HUES48 (cell line): ENCODE data around the gene ERF.

ENCODE experiments used
- H3K27ac ChIP-seq: one replicate; pipeline ENCODE4 v1.7.0; 2013; ENCODE audit warnings: low read depth, low read length, inconsistent platforms
- H3K27me3 ChIP-seq: 2 replicates; pipeline ENCODE4 v1.6.1; 2013; ENCODE audit warnings: mild to moderate bottlenecking, low read length; ENCODE audit not compliant: control insufficient read depth, insufficient read depth
- H3K36me3 ChIP-seq: 2 replicates; pipeline ENCODE4 v1.6.1; 2013; ENCODE audit warnings: low read length; ENCODE audit not compliant: control insufficient read depth, insufficient read depth
- H3K4me1 ChIP-seq: 2 replicates; pipeline ENCODE4 v1.6.1; 2013; ENCODE audit warnings: mild to moderate bottlenecking, low read length; ENCODE audit not compliant: control insufficient read depth, insufficient read depth
- H3K4me3 ChIP-seq: 2 replicates; pipeline ENCODE4 v1.5.1; 2013; ENCODE audit warnings: mild to moderate bottlenecking, low read depth, low read length
- H3K9ac ChIP-seq: 2 replicates; pipeline ENCODE4 v1.6.1; 2013; ENCODE audit warnings: mild to moderate bottlenecking, low read depth, low read length, moderate library complexity
- H3K9me3 ChIP-seq: 2 replicates; pipeline ENCODE4 v1.6.1; 2013; ENCODE audit warnings: low read length; ENCODE audit not compliant: control insufficient read depth, insufficient read depth

ERF gene

DNA sequence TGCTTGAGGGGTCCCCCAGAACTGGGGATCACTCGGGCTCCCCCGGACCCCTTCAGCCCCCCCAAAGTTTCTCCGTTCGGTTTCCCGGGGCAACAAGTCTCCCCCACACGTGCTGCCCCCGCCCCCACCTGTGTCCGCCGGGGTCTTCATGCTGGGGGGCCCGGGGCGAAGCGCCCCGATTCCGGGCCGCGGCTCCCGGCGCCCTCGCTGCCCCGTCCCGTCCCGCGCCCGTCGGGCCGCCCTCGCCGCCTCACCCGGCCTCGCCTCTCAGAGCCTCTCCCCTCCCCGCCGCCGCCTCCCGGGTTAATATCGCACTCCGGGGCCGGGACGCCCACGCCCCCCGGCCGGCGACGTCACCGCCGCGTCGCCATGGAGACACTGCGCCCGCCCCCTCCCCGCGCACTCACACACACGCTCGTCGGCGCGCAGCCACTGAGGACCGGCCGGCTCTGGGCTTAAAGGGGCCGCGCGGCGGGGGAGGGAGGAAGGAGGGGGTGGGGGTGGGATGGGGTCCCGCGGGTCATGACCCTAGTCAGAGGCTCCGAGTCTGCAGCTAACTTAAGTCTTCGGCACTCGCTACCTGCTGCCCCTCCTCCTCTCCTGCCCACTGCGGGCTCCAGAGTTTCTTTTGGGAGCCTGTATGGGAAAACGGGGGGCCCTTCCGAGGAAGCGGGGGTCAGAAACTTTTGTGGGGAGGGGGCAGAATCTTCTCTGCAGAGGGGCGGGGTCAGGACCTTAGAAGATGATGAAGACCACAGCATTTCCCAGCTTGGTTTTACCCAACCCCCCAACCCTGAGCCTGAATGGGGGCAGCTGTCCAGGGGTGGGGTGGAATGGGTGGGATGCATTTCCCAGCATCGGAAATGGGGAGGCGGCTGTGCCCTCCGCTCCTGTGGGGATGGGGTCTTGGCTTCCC, at the start of gene ERF:
TSS of gene ERF (minus strand) at position 279 of the 916 bp plus-strand sequence. CDS start at position 150, 129 bp downstream.
- Histone ChIP-seq H3K9me3 (no peaks in the 10 kb centered on the region), H3K27ac (peak within 1 kb of the TSS; percentile 92), H3K4me3 (peak within 1 kb of the TSS; percentile 68), H3K36me3 (peaks cover 4% of the 10 kb centered on the region; the same call in 1 of the 2 replicates), H3K4me1 (peaks cover 20% of the 10 kb centered on the region), H3K27me3 (peaks cover 8% of the 10 kb centered on the region), H3K9ac (peak within 1 kb of the TSS; percentile 47)

DNA sequence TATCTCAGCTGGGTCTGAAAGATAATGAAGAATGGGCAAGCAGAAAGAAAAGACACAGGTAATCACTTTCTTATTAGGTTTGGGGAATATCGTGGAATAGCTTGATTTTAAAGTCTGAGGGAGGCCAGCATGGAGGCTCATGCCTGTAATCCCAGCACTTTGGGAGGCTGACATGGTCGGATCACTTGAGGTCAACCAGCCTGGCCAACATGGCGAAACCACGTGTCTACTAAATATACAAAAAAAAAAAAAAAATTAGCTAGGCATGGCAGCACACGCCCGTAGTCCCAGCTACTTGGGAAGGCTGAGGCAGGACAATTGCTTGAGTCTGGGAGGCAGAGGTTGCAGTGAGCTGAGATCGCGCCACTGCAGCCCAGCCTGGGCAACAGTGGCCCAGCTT, 48.9 kb upstream of the ERF start:
- H3K4me3 ChIP-seq: no peak overlapping the region
- peaks cover 7% of the 10 kb centered on the region for H3K36me3 ChIP-seq
- H3K27ac ChIP-seq: no peak overlapping the region
- H3K9me3 ChIP-seq: no peaks in the 10 kb centered on the region
- peaks cover 14% of the 10 kb centered on the region for H3K4me1 ChIP-seq
- H3K9ac ChIP-seq: no peak overlapping the region
- no peaks in the 10 kb centered on the region for H3K27me3 ChIP-seq

DNA sequence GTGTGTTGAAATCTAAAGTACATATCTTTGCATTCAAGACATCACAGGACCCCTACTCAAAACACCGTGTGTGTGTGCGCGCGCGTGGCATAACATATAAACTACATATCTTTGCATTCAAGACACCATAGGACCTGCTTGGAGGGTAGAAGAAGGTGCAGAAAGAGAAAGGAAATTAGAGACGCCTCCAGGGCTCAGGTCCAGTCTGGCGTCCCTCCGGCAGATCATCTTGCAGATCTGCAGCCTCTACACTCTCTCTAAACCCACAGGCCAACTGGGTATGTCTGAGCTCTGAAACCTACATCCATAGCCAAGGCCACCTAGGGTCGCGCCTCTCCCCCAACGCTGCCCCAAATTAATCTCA, 48.2 kb upstream of the ERF start:
- H3K27me3 ChIP-seq: no peaks in the 10 kb centered on the region
- no peaks in the 10 kb centered on the region for H3K9me3 ChIP-seq
- H3K36me3 ChIP-seq: peaks cover 10% of the 10 kb centered on the region
- H3K4me3 ChIP-seq: peak overlapping the region; percentile 93
- H3K4me1 ChIP-seq: peaks cover 14% of the 10 kb centered on the region
- H3K9ac ChIP-seq: no peak overlapping the region; the same call in 1 of the 2 replicates
- peak overlapping the region; percentile 74 for H3K27ac ChIP-seq

DNA sequence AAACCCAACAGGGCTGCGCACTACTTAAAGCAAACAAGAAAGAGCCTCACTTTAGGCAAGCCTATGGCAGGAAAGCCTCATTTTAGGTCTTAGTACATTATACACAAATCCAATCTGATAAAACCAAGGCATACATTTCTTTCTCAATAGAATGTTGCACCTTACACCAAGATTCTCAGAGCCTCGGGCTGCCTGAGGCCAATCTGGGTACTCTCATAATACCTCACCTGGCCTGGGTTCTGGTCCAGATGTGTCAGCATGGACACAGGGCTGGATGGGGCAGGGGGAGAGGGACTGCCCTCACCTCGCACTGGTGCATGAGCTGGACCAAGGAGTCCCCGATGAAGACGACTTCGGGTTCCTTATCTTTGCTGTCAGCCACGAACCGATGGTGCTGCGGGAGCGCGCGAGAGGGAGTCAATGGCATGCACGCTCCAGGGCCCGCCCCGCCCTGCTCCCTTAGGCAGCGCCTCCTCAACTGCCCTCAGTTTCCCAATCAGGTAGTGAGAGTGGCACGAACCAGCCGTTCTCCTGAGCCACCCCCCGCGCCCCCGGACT, 46.8 kb upstream of the ERF start, which contains the start of gene PRR19:
TSS of gene PRR19 (plus strand) at position 487 of the 558 bp plus-strand sequence. CDS start 7,453 bp downstream, outside the sequence.
- Histone ChIP-seq H3K36me3 (peaks cover 16% of the 10 kb centered on the region), H3K27ac (peak within 1 kb of the TSS; percentile 74), H3K9ac (peak within 1 kb of the TSS; percentile 81), H3K27me3 (no peaks in the 10 kb centered on the region), H3K4me3 (peak within 1 kb of the TSS; percentile 93), H3K4me1 (peaks cover 14% of the 10 kb centered on the region), H3K9me3 (no peaks in the 10 kb centered on the region)

DNA sequence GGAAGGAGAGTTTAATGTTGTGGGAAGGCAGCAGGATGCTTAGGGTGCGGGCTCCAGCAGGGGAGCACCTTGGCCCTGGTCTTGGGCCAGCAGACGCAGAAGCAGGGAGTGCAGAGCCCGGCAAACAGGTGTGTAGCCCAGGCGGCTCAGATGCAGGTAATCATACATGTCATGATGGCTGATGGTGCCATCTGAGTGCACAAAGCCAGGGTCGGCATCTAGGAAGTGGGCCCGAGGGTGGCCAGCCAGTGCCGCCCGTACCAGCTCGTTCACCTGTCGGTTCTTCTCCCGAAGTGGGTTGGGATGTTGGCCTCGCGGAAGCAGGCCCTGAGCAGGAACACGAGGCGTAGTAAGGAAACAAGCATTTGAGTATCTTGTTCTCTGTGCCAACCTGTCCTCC, 42.1 kb upstream of the ERF start:
- Histone ChIP-seq H3K4me3 (no peak overlapping the region), H3K4me1 (peaks cover 7% of the 10 kb centered on the region), H3K27me3 (no peaks in the 10 kb centered on the region), H3K9ac (no peak overlapping the region), H3K36me3 (peaks cover 44% of the 10 kb centered on the region), H3K9me3 (no peaks in the 10 kb centered on the region), H3K27ac (no peak overlapping the region)

DNA sequence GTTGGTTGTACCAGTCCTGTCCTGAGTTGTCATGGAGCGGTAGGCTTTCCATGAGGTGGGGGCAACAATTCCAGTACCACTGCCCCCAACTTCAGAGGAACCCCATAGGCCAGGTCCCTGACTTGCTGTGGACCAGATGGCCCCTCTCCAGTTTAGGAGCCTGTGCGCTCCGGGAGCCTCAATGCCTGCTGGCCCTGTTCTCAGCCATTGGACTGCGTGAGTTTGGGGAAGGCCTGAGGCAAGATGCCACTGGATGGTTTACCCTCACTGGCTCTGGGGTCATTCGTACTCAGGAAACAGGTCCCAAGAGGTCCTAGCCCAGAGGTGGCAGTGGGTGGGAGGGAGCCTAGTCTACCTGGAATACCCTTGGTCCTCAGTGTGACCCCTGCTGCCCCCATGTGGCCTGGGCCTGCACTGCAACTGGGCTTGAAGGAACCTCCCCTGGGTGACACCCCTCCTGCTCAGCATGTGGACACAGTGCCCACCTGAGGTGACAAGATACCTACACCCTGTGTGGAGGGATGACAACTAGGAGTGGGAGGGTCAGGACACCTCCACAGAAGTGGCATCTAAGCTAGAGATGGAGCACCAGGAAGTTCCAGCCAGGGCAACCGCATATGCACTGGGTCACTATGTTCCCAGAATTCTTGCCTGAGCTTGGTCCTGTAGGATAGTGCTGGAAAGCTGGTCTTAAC, 41.0 kb upstream of the ERF start:
- H3K36me3 ChIP-seq: peaks cover 52% of the 10 kb centered on the region
- H3K4me3 ChIP-seq: no peak overlapping the region
- no peak overlapping the region for H3K9ac ChIP-seq
- no peaks in the 10 kb centered on the region for H3K27me3 ChIP-seq
- H3K27ac ChIP-seq: peak overlapping the region; percentile 36
- peaks cover 4% of the 10 kb centered on the region; the same call in 1 of the 2 replicates for H3K4me1 ChIP-seq
- no peaks in the 10 kb centered on the region for H3K9me3 ChIP-seq

DNA sequence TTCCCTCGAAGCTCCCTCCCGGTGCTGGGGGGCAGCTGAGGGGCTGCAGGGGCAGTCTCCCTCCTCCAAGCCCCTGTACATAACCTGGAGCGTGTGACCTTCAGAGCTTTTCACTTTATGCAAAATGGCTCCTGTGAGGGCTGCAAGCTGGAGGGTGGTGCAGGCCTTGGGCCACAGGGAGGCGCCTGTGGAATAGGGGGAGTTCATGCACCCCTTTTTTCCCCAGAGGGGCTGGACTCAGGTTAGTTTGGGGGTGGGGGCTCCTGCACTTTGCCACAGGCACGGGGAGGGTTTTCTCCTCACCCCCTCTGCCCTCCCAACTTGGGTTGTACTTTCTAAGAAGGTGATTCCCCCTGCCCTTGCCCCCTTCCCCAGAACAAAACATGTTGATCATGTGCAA, 40.4 kb upstream of the ERF start:
- no peaks in the 10 kb centered on the region for H3K27me3 ChIP-seq
- H3K9ac ChIP-seq: no peak overlapping the region
- H3K9me3 ChIP-seq: no peaks in the 10 kb centered on the region
- peaks cover 5% of the 10 kb centered on the region; the same call in 1 of the 2 replicates for H3K4me1 ChIP-seq
- no peak overlapping the region for H3K4me3 ChIP-seq
- peaks cover 57% of the 10 kb centered on the region for H3K36me3 ChIP-seq
- H3K27ac ChIP-seq: peak overlapping the region; percentile 36

DNA sequence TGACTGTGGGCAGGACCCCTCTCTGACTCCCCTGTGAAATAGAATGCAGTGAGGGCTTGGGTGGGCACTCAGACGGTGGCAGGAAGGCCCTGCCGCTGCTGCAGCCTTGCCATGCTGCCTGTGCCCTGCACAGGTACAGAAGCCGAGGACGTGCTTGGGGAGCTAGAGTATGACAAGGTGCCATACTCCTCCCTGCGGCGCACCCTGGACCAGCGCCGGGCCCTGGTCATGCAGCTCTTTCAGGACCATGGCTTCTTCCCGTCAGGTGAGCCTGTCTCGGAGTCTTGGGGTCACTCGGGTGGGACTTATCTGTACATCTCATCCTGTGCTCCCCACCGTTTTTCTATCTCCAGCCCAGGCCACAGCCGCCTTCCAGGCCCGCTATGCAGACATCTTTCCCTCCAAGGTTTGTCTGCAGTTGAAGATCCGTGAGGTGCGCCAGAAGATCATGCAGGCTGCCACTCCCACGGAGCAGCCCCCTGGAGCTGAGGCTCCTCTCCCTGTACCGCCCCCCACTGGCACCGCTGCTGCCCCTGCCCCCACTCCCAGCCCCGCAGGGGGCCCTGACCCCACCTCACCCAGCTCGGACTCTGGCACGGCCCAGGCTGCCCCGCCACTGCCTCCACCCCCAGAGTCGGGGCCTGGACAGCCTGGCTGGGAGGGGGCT, 39.7 kb upstream of the ERF start:
- H3K36me3 ChIP-seq: peaks cover 59% of the 10 kb centered on the region
- H3K9ac ChIP-seq: no peak overlapping the region
- H3K27ac ChIP-seq: no peak overlapping the region
- H3K27me3 ChIP-seq: no peaks in the 10 kb centered on the region
- H3K4me1 ChIP-seq: peaks cover 5% of the 10 kb centered on the region; the same call in 1 of the 2 replicates
- H3K9me3 ChIP-seq: no peaks in the 10 kb centered on the region
- no peak overlapping the region for H3K4me3 ChIP-seq

DNA sequence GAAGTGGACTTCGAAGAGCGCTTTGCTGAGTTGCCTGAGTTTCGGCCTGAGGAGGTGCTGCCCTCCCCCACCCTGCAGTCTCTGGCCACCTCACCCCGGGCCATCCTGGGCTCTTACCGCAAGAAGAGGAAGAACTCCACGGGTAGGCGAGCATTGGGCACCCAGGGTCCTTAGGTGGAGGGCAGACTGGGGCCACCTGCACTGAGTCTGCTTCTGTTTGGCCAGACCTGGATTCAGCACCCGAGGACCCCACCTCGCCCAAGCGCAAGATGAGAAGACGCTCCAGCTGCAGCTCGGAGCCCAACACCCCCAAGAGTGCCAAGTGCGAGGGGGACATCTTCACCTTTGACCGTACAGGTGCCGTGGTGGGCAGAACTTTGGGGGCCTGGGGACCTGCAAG, 39.0 kb upstream of the ERF start:
- no peak overlapping the region for H3K9ac ChIP-seq
- no peaks in the 10 kb centered on the region for H3K9me3 ChIP-seq
- H3K36me3 ChIP-seq: peaks cover 65% of the 10 kb centered on the region
- H3K4me1 ChIP-seq: peaks cover 5% of the 10 kb centered on the region; the same call in 1 of the 2 replicates
- no peaks in the 10 kb centered on the region for H3K27me3 ChIP-seq
- no peak overlapping the region for H3K27ac ChIP-seq
- no peak overlapping the region for H3K4me3 ChIP-seq

DNA sequence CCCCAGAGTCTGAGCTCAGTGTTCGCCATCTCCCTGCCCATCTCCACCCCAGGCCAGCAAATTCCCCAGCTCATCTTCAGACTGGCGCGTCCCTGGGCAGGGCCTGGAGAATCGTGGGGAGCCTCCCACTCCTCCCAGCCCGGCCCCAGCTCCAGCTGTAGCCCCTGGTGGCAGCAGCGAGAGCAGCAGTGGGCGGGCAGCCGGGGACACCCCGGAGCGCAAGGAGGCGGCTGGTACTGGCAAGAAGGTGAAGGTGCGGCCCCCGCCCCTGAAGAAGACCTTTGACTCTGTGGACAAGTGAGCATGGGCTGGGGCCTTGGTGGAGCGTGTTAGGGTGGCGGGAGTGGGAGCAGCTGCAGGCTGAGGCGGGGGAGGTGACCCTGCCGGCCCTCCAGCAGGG, 38.6 kb upstream of the ERF start:
- Histone ChIP-seq H3K9me3 (no peaks in the 10 kb centered on the region), H3K4me1 (peaks cover 5% of the 10 kb centered on the region; the same call in 1 of the 2 replicates), H3K9ac (no peak overlapping the region), H3K27me3 (no peaks in the 10 kb centered on the region), H3K27ac (no peak overlapping the region), H3K36me3 (peaks cover 68% of the 10 kb centered on the region), H3K4me3 (no peak overlapping the region)
